ENCODE measurements around the gene ACOT9. TPM values are rescaled to one million over a fixed set of nuclear protein-coding genes. Genes with fewer than 3 reads are reported as not detected.

Gene ACOT9
- total and polyA plus RNA-seq, 2 experiments from 2014 or later: 35.9 to 38.5 TPM

DNA sequence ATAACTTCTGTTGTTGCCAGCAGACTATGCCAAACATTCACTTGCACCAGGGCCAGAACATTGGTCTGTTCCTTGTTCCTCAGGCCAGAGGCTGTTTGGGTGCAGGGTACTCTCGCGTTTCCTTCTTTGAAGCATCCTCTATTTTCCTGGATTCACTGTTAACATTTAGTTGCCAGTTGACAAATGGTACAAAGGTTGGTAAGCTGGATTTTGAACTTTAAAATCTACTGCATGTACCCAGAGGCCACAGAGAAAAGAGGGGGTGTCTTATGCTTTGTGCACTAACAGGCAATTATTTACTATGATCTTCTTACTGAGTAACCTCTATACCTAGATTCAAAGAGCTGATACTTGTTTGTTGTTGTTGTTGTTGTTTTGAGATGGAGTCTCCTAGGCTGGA lies 27.1 kb upstream of the ACOT9 start:
- Histone ChIP-seq H3K4me1 (ENCODE audit: insufficient read depth) (no peaks in the 10 kb centered on the region), H3K27me3 (no peaks in the 10 kb centered on the region), H3K27ac (no peak overlapping the region), H3K4me3 (no peak overlapping the region), H3K36me3 (replicated peaks; ENCODE audit: insufficient read depth, low read depth) (no peaks in the 10 kb centered on the region), H2AFZ (no peak overlapping the region), H3K9me3 (ENCODE audit: low read depth) (no peaks in the 10 kb centered on the region), H3K9me2 (replicated peaks; ENCODE audit: insufficient read depth) (no peaks in the 10 kb centered on the region), H3K4me2 (no peak overlapping the region), H4K20me1 (ENCODE audit: insufficient read depth, poor library complexity, severe bottlenecking) (no peaks in the 10 kb centered on the region), H3K79me2 (no peaks in the 10 kb centered on the region)
- WGBS (ENCODE audit: low lambda C conversion rate, missing lambda C conversion rate): 84% methylated on average over 2 of the region's 2 CpGs
- no peak for TF ChIP-seq EZH2phosphoT487 (IDR thresholded peaks at IDR 0.05; ENCODE audit: low read depth, severe bottlenecking, unreplicated experiment)
- TF ChIP-seq EZH2 (IDR thresholded peaks at IDR 0.05; ENCODE audit: borderline replicate concordance): no peak
- TF ChIP-seq CTCF (IDR thresholded peaks at IDR 0.05; ENCODE audit: poor library complexity): no peak
- no peak for DNase-seq (ENCODE audit: low spot score)

GRCh38 chrX:23766650-23767551 lies 23.8 kb upstream of the ACOT9 start:
- TF ChIP-seq CTCF (IDR thresholded peaks at IDR 0.05; ENCODE audit: poor library complexity): no peak
- TF ChIP-seq EZH2phosphoT487 (IDR thresholded peaks at IDR 0.05; ENCODE audit: low read depth, severe bottlenecking, unreplicated experiment): no peak
- TF ChIP-seq EZH2 (IDR thresholded peaks at IDR 0.05; ENCODE audit: borderline replicate concordance): no peak
- H2AFZ ChIP-seq: no peak overlapping the region
- no peak overlapping the region for H3K4me3 ChIP-seq
- no peaks in the 10 kb centered on the region for H3K79me2 ChIP-seq
- no peaks in the 10 kb centered on the region for H3K9me2 ChIP-seq (replicated peaks; ENCODE audit: insufficient read depth)
- H3K4me2 ChIP-seq: no peak overlapping the region
- H3K4me1 ChIP-seq (ENCODE audit: insufficient read depth): no peaks in the 10 kb centered on the region
- no peak for DNase-seq (ENCODE audit: low spot score)
- no peaks in the 10 kb centered on the region for H3K9me3 ChIP-seq (ENCODE audit: low read depth)
- H3K36me3 ChIP-seq (replicated peaks; ENCODE audit: insufficient read depth, low read depth): no peaks in the 10 kb centered on the region
- H3K27ac ChIP-seq: no peak overlapping the region
- H3K27me3 ChIP-seq: no peaks in the 10 kb centered on the region
- WGBS (ENCODE audit: low lambda C conversion rate, missing lambda C conversion rate): 89% methylated on average over 28 of the region's 28 CpGs
- H4K20me1 ChIP-seq (ENCODE audit: insufficient read depth, poor library complexity, severe bottlenecking): no peaks in the 10 kb centered on the region

DNA sequence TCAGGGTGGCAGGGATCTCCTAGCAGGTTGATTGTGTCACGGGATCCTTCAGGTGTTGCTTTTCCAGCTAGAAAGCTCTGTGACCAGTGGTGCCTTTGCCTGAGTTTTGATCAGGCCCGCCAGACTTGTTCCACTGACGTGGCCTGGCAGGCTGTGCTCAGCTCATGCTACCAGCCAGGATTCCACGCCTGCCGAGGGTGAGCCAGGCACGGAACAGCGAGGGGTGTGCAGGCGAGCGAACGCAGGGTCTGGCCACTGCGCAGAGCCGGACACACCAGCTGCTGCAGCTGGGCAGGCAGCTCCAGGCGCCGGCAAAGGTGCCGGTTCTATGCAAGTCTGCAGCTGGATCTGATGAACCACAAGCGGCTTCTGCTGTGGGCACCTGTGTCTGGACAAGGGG lies 22.8 kb upstream of the ACOT9 start:
- DNase-seq (ENCODE audit: low spot score): no peak
- no peaks in the 10 kb centered on the region for H3K36me3 ChIP-seq (replicated peaks; ENCODE audit: insufficient read depth, low read depth)
- no peaks in the 10 kb centered on the region for H3K4me1 ChIP-seq (ENCODE audit: insufficient read depth)
- H2AFZ ChIP-seq: no peak overlapping the region
- no peaks in the 10 kb centered on the region for H3K9me2 ChIP-seq (replicated peaks; ENCODE audit: insufficient read depth)
- no peak overlapping the region for H3K4me2 ChIP-seq
- no peaks in the 10 kb centered on the region for H3K9me3 ChIP-seq (ENCODE audit: low read depth)
- no peaks in the 10 kb centered on the region for H4K20me1 ChIP-seq (ENCODE audit: insufficient read depth, poor library complexity, severe bottlenecking)
- no peak for TF ChIP-seq EZH2phosphoT487 (IDR thresholded peaks at IDR 0.05; ENCODE audit: low read depth, severe bottlenecking, unreplicated experiment)
- TF ChIP-seq EZH2 (IDR thresholded peaks at IDR 0.05; ENCODE audit: borderline replicate concordance): no peak
- TF ChIP-seq CTCF (IDR thresholded peaks at IDR 0.05; ENCODE audit: poor library complexity): no peak
- H3K27ac ChIP-seq: no peak overlapping the region
- no peaks in the 10 kb centered on the region for H3K79me2 ChIP-seq
- 95% methylated on average over 16 of the region's 16 CpGs for WGBS (ENCODE audit: low lambda C conversion rate, missing lambda C conversion rate)
- H3K27me3 ChIP-seq: no peaks in the 10 kb centered on the region
- no peak overlapping the region for H3K4me3 ChIP-seq
